LHCN-M2 (cell line): Measurements from ENCODE around the gene CLCN6. TPM values are rescaled to one million over a fixed set of nuclear protein-coding genes. Genes with fewer than 3 reads are reported as not detected.

Experiments used
- DNase-seq: peaks from one replicate; pipeline ENCODE4 v3.0.0-alpha.2; 2012; ENCODE audit warnings: low read depth
- polyA plus RNA-seq: library from polyadenylated mRNA; unstranded; fragments of >200 nt; gene quantifications from one replicate; pipeline ENCODE4 v1.2.1, GENCODE V29; 2012; ENCODE audit warnings: missing spikeins
- total RNA-seq: library from RNA; depleted of rRNA; stranded (reverse); fragments of >200 nt; gene quantifications from 2 replicates; pipeline ENCODE4 v1.2.3, GENCODE V29; 2014; rRNA removed

CLCN6 gene, protein sequence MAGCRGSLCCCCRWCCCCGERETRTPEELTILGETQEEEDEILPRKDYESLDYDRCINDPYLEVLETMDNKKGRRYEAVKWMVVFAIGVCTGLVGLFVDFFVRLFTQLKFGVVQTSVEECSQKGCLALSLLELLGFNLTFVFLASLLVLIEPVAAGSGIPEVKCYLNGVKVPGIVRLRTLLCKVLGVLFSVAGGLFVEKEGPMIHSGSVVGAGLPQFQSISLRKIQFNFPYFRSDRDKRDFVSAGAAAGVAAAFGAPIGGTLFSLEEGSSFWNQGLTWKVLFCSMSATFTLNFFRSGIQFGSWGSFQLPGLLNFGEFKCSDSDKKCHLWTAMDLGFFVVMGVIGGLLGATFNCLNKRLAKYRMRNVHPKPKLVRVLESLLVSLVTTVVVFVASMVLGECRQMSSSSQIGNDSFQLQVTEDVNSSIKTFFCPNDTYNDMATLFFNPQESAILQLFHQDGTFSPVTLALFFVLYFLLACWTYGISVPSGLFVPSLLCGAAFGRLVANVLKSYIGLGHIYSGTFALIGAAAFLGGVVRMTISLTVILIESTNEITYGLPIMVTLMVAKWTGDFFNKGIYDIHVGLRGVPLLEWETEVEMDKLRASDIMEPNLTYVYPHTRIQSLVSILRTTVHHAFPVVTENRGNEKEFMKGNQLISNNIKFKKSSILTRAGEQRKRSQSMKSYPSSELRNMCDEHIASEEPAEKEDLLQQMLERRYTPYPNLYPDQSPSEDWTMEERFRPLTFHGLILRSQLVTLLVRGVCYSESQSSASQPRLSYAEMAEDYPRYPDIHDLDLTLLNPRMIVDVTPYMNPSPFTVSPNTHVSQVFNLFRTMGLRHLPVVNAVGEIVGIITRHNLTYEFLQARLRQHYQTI
- total RNA-seq, result 5.5 and 10.7 TPM in 2 replicates
- 8.0 TPM for polyA plus RNA-seq

DNA sequence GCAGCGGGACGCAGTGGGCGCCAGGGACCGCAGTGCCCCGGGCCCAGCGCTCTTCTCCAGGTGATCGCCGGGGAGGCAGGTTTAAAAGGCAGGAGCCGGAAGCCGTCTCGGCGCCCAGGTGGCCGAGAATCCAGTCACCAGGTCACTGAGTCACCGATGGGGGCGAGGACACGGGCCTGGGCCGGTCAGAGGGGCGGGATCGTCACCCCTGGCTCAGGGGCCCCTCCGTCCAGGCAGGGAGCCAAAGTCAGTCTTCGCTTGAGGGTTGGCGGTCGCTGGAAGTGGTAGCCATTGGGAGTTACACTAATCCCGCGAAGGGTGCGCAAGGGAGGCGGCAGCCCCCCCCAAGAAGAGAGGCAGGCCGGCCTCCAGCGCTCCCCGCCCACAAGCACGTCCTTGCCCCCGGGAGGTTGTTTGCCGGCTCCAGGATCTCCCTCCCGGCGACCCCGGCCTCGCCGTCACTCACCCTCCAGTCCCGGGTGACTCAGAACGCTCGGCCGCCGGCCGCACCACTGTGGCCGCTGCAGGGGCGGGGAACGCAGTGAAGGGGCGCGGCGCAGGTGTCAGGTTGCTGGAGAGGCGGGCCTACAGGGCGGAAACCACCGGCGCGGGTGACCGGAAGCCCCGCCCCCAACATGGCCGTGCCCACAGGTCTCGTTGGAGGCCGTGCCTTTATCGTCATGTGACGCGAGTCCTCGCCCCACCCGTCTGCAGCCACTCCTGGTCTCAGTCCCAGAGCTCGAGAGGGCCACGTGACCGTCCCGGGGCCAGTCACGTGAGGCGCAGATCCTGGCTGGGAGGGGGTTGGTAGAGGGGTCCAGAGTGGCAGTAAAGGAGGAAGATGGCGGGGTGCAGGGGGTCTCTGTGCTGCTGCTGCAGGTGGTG lies at the start of gene CLCN6, which contains the start of gene MTHFR:
Gene CLCN6 (plus strand): TSS at position 770 of the 885 bp plus-strand sequence. CDS start 72 bp downstream, at position 842.
Gene MTHFR (minus strand): TSS at position 543 of the 885 bp plus-strand sequence. CDS start 2,848 bp downstream, outside the sequence.
- DNase-seq, result peak; percentile 98

DNA sequence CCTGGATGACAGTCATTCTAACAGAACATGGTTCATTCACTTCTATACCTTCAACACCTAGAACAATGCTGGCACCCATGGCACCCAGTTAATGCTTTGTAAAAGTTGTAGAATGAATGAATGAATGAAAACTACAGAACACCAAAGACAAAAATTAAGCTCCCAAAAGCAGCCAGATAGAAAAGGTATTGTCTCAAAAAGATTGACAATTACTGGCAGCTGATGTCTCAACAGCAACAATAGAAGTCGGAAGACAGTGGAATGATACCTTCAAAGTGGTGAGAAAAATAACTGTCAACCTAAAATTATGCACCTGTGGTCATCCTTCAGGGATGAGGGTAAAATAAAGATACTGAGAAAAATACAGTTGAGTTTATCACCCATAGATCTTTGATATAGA lies 48.9 kb upstream of the CLCN6 start:
- no peak for DNase-seq

DNA sequence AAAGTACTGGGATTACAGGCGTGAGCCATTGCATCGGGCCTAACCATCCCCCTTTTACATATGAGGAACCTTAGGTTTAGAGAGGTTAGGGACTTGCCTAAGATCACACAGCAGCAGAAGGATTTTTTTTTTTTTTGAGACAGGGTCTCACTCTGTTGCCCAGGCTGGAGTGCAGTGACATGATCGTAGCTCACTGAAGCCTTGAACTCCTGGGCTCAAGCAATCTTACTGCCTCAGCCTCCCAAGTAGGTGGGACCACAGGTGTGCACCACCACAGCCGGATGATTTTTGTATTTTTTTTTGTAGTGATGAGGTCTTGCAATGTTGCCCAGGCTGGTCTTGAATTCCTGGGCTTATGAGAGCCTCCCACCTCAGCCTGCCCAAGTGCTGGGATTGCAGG lies 46.2 kb upstream of the CLCN6 start:
- no peak for DNase-seq

DNA sequence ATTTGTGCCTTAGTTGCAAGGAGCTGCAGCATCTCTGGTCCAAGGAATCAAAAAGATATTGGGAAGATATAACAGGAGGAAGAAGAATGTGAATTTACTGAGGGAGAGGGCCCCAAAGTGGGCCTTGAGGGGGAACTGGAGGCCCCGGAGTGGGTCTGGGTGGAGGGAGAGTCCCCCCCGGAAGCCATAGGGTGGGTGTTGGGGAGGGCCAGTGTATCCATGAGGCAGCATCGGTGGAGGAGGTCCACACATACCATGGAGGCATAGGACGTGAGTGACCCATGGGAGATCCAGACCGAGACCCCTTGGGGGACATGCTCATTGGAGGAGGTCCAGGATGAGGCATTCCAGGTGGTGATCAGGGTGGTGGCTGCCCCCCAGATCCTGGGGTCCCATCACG lies 44.7 kb upstream of the CLCN6 start:
- no peak for DNase-seq

DNA sequence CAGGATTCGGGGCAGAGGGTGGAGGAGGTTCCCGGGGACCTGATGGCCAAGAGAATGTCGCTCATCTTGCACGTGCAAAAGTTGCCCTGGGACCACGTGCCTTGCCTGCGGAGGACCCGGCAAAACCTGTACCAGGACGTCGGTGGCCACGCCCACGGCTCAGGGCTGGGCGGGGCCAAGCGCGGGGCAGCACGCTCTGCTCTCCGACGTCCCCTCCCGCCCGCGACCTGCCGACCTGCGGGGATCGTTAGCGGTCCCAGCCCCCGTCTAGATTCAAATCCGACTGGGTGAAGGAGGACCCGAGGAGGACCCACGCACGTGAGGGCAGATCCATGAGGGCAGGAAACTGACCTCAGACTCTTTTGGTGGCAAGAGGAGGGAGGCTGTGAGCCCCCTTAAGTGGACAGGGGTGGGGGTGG lies 44.0 kb upstream of the CLCN6 start, which contains the start of gene C1orf167:
Gene C1orf167 (plus strand): TSS at position 206 of the 419 bp plus-strand sequence. CDS start 2,208 bp downstream, outside the sequence.
- no peak for DNase-seq

DNA sequence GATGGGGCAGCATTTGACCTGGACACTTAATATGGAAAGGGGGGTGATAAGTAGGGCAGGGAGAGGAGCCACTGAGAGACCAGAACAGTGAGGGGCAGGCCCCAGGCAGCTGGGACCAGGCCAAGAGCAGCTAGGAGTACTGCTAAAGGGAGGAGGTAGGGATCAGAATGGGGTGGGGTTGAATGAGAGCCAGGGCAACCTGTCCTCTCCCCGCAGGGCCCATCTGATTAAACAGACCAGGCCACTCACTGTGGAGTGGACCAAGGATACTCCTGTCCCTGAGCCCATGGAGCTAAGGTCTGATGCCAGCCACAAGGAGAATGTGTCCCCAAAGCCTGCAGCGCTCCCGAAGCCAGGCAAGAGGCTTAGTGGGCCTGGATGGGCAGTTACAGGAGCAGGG lies 41.9 kb upstream of the CLCN6 start:
- DNase-seq, result no peak

DNA sequence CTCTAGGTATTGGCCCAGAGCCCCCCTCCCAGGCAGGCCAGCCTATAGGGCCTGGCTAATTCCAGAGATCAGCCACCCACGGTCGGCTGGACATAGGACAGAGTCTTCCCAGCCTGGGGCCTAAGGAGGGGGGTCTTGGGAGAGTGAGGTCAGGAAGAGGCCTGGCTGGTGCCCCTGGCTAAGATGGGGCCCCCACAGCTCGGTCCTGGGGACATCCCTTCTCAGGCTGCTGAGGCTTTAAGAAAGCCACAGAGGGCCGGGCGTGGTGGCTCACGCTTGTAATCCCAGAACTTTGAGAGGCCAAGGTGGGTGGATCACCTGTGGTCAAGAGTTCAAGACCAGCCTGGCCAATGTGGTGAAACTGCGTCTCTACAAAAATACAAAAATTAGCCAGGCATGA lies 41.5 kb upstream of the CLCN6 start:
- no peak for DNase-seq

DNA sequence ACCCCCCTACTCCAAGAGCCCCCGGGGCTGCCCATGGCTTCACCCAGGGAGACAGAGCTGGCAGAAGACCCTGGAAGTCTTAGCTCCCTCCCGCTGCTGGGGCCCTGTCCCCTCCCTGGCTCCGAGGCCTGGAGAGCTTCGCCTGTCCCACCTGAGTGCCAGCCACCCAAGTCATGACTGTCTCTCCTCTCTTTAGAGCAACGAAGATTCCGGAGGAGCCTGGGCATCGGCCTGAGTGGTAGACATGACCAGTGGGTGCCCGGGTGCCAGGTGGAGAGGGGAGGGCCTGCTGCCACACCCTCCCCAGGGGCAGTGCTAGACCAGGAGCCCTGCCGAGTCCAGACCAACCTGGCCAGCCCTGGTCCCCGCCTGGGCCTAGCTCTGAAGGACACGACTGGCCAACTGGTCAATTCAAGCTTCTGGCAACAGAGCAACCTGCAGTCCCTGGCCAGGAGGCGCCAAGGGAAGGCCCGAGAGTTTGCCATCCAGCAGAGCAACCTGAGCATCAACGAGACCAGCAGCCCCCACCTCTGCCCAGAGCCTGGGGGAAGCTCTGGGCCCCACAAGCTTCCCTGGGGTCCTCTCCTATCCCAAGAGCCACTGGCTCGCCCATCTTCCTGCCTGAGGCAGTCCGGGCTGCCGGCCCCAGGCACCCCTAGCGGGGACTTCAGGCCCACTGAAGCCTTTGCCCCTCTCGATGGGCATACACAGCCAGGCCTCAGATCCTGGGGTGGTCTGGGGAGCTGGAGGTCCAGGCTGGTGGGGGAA lies 40.1 kb upstream of the CLCN6 start:
- DNase-seq, result no peak

DNA sequence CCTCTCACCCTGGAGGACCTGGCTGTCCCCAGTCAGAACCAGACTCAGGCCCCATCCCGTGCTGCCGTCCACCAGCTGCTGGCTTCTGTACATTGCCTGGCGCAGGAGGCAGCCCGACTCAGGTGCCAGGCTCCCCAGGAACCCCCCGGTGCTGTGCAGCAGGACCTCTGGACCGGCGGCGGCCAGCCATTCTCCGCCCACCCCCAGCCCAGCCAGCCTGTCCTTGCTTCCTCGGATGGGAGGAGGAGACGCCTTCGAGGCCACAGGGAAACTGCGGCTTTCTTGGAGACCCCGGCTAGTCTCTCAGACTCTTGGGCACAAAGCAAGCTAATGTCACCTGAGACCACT lies 39.6 kb upstream of the CLCN6 start:
- DNase-seq, result no peak

DNA sequence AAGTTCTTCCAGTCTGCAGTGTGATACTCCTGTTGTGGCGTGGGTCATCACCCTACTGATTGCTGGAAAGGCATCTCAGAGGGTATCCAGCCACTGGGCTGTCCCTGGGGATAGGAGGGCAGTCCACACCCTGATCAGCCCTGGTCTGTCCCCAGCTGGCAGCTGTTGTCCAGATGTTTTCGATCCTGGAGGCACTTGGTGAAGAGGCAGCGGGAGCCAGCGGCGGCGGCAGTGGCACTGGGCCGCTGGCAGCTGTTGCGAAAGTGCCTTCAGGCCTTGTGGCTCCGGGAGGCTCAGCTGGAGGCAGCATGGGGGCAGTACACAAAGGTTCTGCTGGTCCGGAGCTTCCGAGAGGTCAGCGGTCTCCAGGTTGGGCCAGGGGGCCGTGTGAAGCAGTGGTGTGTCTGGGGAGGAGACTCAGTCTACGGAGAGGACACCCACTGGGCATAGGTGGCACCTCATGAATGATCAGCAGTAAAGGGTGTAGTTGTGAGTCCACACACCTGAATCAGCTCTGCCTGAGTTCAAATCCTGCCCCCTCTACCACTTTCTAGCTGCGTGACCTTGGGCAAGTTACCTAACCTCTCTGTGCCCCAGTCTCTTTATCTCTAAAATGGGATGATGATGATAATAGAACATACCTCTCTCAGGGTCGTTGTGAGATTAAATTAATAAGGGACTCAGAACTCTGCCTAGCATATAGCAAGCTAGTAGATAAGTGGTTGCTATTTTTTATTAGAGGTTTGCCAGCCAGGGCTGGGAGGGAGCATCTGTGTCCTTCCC lies 37.9 kb upstream of the CLCN6 start:
- no peak for DNase-seq

DNA sequence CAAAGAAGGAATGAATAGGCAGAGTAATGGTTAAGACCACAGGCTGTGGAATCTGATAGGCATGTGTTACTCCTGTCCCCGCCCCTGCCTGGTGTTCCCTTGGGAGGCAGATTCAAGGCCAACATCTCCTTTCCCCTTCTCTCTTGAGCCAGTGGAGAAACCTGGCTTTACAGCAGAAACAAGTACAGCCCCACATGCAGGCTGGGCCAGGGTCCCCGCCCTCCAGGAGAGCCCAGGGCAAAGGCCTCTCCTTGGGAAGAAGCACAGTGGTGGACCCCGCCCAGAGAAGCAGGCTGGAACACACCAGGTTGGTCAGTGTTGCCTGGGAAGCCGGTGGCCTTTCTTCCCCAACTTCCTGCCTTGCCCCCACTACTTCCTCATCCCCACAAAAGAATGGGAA lies 37.2 kb upstream of the CLCN6 start:
- no peak for DNase-seq

DNA sequence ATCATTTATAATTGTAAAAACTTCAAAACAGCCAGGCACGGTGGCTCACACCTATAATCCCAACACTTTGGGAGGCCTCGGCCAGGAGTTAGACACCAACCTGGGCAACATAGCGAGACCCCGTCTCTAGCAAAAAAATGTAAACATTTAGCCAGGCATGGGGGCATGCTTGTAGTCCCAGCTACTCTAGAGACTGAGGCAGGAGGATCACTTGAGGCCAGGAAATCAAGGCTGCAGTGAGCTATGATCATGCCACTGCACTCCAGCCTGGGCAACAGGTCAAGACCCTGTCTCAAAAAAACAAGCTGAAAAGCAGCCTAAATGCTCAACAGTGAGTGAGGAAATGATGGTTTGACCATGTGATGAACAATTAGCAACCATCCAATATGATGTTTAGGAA lies 36.7 kb upstream of the CLCN6 start:
- DNase-seq, result no peak

DNA sequence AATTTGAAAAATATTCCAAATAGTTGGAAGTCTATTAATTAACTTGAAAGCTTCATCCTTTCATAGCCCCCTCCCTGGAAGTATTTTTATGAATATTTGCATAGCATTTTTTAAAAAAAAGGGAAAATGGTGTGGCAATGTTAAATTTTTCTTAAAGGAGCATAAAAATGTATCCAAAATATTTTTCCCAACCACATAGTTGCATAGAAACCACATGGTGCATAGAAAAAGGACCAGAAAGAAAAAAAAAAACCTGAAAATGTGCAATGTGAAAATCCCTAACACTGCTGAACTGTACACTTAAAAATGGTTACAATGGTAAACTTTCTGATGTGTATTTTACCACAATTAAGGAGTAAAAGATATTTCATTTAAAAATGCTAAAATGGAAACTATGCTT lies 36.0 kb upstream of the CLCN6 start:
- DNase-seq, result no peak

DNA sequence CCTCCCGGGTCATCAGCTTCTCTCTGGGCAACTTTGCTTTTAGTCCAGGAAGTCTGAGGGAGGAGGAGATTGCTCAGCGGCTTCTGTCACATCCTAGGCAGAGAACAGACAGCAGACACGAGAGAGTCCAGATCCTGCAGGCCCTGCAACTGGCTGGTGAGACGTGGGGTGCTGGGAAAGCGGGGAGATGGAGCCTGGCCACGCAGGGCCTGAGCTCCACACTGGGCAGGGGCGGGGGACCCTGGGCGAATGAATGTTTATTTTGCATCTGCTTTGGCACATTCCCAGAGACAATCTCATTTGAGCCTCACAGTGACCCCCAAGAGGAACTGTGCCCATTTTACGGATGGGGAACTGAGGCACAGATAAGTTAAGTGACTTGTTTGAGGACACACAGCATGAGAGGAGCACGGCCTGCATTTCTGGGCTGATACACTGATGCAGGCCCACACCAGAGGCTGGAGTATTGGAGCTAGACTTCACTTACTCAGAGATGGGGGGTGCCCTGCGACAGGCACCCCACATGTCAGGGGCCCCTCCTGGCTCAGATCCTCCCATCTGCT lies 34.4 kb upstream of the CLCN6 start:
- no peak for DNase-seq

DNA sequence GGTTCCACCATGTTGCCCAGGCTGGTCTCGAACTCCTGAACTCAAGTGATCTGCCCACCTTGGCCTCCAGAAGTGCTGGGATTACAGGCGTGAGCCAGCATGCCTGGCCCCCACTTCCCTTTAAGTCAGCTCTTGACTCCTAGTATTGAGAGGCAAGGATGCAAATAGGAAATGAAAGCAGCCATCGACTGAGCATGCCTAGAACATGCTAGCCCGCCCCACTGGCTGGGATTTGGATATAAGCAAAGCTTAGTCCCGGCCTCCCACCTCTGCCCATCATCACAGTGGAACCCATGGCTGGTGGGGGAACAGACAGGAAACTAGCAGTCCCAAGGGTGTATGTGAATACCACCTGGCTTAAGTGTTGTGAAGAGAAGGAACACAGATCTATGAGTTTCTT lies 33.5 kb upstream of the CLCN6 start:
- no peak for DNase-seq

DNA sequence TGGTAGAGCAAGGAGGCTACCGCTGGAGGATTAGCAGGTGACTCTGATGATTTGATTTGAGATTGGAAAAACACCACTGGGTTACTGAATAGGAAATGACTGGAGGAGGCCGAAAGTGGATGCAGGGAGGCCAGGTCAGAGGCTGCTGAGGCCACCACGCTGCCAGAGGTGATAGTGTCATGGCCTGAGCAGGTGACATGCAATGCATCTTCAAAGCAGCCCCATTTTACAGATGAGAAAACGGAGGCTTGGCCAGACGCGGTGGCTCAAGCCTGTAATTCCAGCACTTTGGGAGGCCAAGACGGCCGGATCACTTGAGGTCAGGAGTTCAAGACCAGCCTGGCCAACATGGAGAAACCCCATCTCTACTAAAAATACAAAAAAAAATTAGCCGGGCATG lies 31.2 kb upstream of the CLCN6 start:
- no peak for DNase-seq

DNA sequence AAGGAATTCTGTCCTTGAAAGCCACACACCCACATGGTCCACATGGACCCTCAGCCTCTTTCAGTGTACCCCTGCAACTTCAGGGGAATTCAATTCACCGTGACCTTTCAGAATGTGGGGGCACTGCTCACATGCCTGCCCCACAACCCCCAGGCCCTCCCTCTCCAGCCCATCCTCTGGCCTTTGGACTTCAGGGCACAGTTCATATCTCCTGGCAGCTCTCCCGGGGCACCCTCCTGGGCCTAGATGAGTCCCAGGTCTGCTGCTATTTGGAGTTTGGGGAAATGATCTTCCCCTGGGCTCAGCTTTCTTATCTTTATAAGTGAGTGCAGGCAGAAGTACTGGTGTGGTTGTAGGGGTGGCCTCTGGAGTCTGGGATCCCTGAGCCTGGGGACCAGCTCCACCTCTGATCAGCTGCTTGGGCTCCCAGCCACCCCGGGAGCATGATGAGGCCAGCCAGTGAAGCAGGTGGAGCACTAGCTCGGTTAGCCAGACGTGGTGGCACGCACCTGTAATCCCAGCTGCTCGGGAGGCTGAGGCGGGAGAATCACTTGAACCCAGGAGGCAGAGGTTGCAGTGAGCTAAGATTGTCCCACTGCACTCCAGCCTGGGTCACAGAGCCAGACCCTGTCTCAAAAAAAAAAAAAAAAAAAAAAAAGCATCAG lies 28.2 kb upstream of the CLCN6 start:
- no peak for DNase-seq

DNA sequence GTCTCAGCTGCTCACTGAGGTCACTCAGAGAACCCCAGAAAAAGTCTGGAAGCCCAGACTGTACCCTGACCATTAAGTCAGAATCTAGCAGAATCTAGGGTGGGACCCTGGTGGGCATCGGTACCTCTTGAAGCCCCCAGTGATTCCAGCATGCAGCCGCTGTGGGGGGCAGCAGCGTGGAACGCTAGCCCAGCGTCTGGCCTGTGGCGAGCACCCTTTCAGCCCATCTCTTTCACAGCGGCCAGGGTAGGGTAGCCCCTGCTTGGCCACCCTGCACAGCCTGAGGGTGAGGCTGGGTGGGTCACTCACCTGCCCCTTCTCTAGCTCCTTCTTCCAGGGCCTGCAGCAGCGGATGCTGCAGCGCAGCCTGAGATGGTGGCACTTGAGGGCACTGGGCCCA lies 27.7 kb upstream of the CLCN6 start:
- no peak for DNase-seq
